MCF 10A (cell line): Measurements from ENCODE around the gene MINK1. TPM values are rescaled to one million over a fixed set of nuclear protein-coding genes. Genes with fewer than 3 reads are reported as not detected.

Source experiments
- BruUV-seq: library from RNA; stranded (reverse); fragments of 400-500 nt; replicated peaks from 2 replicates; lab custom pipeline; 2021; lab: Mats Ljungman, UMichigan
- CTCF ChIA-PET: fragments of 300-600 bp; sonication (Branson Sonifier 250); formaldehyde crosslinking; extraction: SDS; loops from one replicate; lab custom pipeline; 2021; ENCODE audit warnings: antibody characterized with exemption, inconsistent platforms; lab: Yijun Ruan, JAX
- POLR2A ChIA-PET: fragments of 300-600, 350-650 bp; sonication (Branson Sonifier 250); formaldehyde crosslinking; extraction: SDS; loops from one replicate; lab custom pipeline; 2020; ENCODE audit warnings: antibody characterized with exemption, inconsistent platforms; lab: Yijun Ruan, JAX
- DNase-seq: peaks from one replicate; pipeline ENCODE4 v3.0.0-alpha.2; 2018; ENCODE audit not compliant: unreplicated experiment
- H3K27ac Mint-ChIP-seq: one replicate; pipeline ENCODE4 v1.8.0; 2022; ENCODE audit warnings: mild to moderate bottlenecking, low read depth, mixed read lengths; ENCODE audit not compliant: unreplicated experiment
- H3K27me3 Mint-ChIP-seq: one replicate; pipeline ENCODE4 v1.8.0; 2022; ENCODE audit warnings: mixed read lengths; ENCODE audit not compliant: insufficient read depth, unreplicated experiment
- H3K36me3 Mint-ChIP-seq: one replicate; pipeline ENCODE4 v1.8.0; 2022; ENCODE audit warnings: mild to moderate bottlenecking, moderate library complexity, mixed read lengths; ENCODE audit not compliant: insufficient read depth, unreplicated experiment
- H3K4me1 Mint-ChIP-seq: one replicate; pipeline ENCODE4 v1.8.0; 2022; ENCODE audit warnings: mixed read lengths; ENCODE audit not compliant: insufficient read depth, unreplicated experiment
- H3K4me3 Mint-ChIP-seq: one replicate; pipeline ENCODE4 v1.8.0; 2022; ENCODE audit warnings: mild to moderate bottlenecking, moderate library complexity, mixed read lengths; ENCODE audit not compliant: unreplicated experiment
- H3K9me3 Mint-ChIP-seq: one replicate; pipeline ENCODE4 v1.8.0; 2022; ENCODE audit warnings: mixed read lengths; ENCODE audit not compliant: unreplicated experiment
- CTCF ChIP-seq: fragments of 200-600 bp; IDR thresholded peaks from one replicate; pipeline ENCODE4 v1.8.0; 2022; ENCODE audit warnings: antibody characterized with exemption, mild to moderate bottlenecking; ENCODE audit not compliant: unreplicated experiment
- intact Hi-C: fragments of 100-400 bp; cut with micrococcal nuclease; formaldehyde crosslinking; loops from 2 replicates; pipeline ENCODE4 v1.14.1; 2022
- total RNA-seq: library from RNA; stranded (reverse); gene quantifications from 2 replicates; pipeline ENCODE4 v1.2.3, GENCODE V29; 2022

MINK1 gene
- total RNA-seq, 1 experiment from 2014 or later, result 124 TPM

- POLR2A ChIA-PET, result interaction anchor here (0.7 to 2.2 kb wide), 6 partner anchors 7 to 168 kb away, joined by 3 to 8 read pairs (median 4); partner anchors contain the start of gene SPAG7
- DNase-seq, result no peak
- no peak for TF ChIP-seq CTCF
- intact Hi-C loops, result loop anchor here (5.0 to 10.0 kb wide), 2 partner anchors 333 to 1534 kb away; partner anchors contain the start of gene AIPL1
- Mint-ChIP-seq H3K27ac (no peak overlapping the region), H3K4me1 (peaks cover 17% of the 10 kb centered on the region), H3K27me3 (no peaks in the 10 kb centered on the region), H3K9me3 (no peaks in the 10 kb centered on the region), H3K36me3 (peaks cover 65% of the 10 kb centered on the region), H3K4me3 (no peak overlapping the region)
- CTCF ChIA-PET, result interaction anchor here (0.5 to 4.2 kb wide), 8 partner anchors 8 to 110 kb away, joined by 3 to 38 read pairs (median 3); no protein-coding TSS in a partner anchor
- BruUV-seq, result no TSS peak
Measured at GRCh38 chr17:4900231-4901107, 67.3 kb downstream of the MINK1 start.

GRCh38 chr17:4901108-4901647 is 68.0 kb downstream of the MINK1 start:
- TF ChIP-seq CTCF, result no peak
- H3K27ac Mint-ChIP-seq, result no peak overlapping the region
- intact Hi-C loops, result loop anchor here (5.0 to 10.0 kb wide), 2 partner anchors 334 to 1534 kb away; partner anchors contain the start of gene AIPL1
- POLR2A ChIA-PET, result interaction anchor here (1.0 to 4.5 kb wide), 3 partner anchors 10 to 169 kb away, joined by 4 to 25 read pairs (median 4); partner anchors contain the start of gene GLTPD2
- DNase-seq, result no peak
- no TSS peak for BruUV-seq
- H3K27me3 Mint-ChIP-seq, result no peaks in the 10 kb centered on the region
- H3K4me3 Mint-ChIP-seq, result no peak overlapping the region
- peaks cover 17% of the 10 kb centered on the region for H3K4me1 Mint-ChIP-seq
- H3K36me3 Mint-ChIP-seq, result peaks cover 61% of the 10 kb centered on the region
- CTCF ChIA-PET, result interaction anchor here (0.6 to 4.2 kb wide), 9 partner anchors 12 to 191 kb away, joined by 3 to 38 read pairs (median 3); partner anchors contain the start of gene ARRB2
- H3K9me3 Mint-ChIP-seq, result no peaks in the 10 kb centered on the region

GRCh38 chr17:4901648-4902344 is 68.7 kb downstream of the MINK1 start:
- no peak overlapping the region for H3K4me3 Mint-ChIP-seq
- no peak for DNase-seq
- ChIA-PET POLR2A (interaction anchor here (1.0 to 4.5 kb wide), 3 partner anchors 10 to 170 kb away, joined by 4 to 25 read pairs (median 4); partner anchors contain the start of gene GLTPD2), CTCF (interaction anchor here (0.6 to 4.2 kb wide), 13 partner anchors 12 to 192 kb away, joined by 3 to 38 read pairs (median 3); partner anchors contain the start of genes ARRB2 and MED11)
- TF ChIP-seq CTCF, result no peak
- H3K27me3 Mint-ChIP-seq, result no peaks in the 10 kb centered on the region
- peaks cover 17% of the 10 kb centered on the region for H3K4me1 Mint-ChIP-seq
- intact Hi-C loops, result loop anchor here (5.0 to 10.0 kb wide), 2 partner anchors 334 to 1533 kb away; partner anchors contain the start of gene AIPL1
- H3K36me3 Mint-ChIP-seq, result peaks cover 54% of the 10 kb centered on the region
- H3K27ac Mint-ChIP-seq, result no peak overlapping the region
- no peaks in the 10 kb centered on the region for H3K9me3 Mint-ChIP-seq
- no TSS peak for BruUV-seq
